Natural killer cell (primary cell): ENCODE results near the gene SCAPER. TPM values are rescaled to one million over a fixed set of nuclear protein-coding genes. Genes with fewer than 3 reads are reported as not detected.
A peak's percentile ranks its signal among the peaks of the same experiment; 100 is the strongest.

Experiments
- ATAC-seq, 3 donors: fragments of 150-1000 bp in 2 of 3; fragments of 200-7000 bp in 1 of 3; cut with Tn5 transposase; 1 replicate in 1 of 3; 2 replicates in 2 of 3; pipeline ENCODE4 v1.10.0; 2021; ENCODE audit warnings: mild to moderate bottlenecking in 2 of 3, moderate library complexity in 2 of 3
- DNase-seq, 2 donors: peaks; one replicate each; pipeline versions ENCODE4 v3.0.0 to v3.0.0-alpha.2; 2013 to 2021; ENCODE audit warnings: mixed read lengths in 1 of 2
- H3K27ac ChIP-seq: one replicate; pipeline ENCODE4 v1.5.1; 2013; ENCODE audit warnings: mild to moderate bottlenecking, low read length
- H3K27me3 ChIP-seq: one replicate; pipeline ENCODE4 v1.6.1; 2013; ENCODE audit warnings: low read length; ENCODE audit not compliant: control insufficient read depth, insufficient read depth
- H3K36me3 ChIP-seq: one replicate; pipeline ENCODE4 v1.6.1; 2013; ENCODE audit warnings: low read length; ENCODE audit not compliant: control insufficient read depth, insufficient read depth
- H3K4me1 ChIP-seq: one replicate; pipeline ENCODE4 v1.6.1; 2013; ENCODE audit warnings: low read length; ENCODE audit not compliant: control insufficient read depth, insufficient read depth
- H3K4me3 ChIP-seq: one replicate; pipeline ENCODE4 v1.5.1; 2013; ENCODE audit warnings: low read length
- H3K9me3 ChIP-seq: one replicate; pipeline ENCODE4 v1.6.1; 2013; ENCODE audit warnings: low read length; ENCODE audit not compliant: control insufficient read depth, insufficient read depth
- H3K27ac Mint-ChIP-seq, 2 donors: one replicate each; pipeline ENCODE4 v1.8.0; 2022; ENCODE audit warnings: mild to moderate bottlenecking in 2 of 2, mixed read lengths in 2 of 2, moderate library complexity in 1 of 2
- H3K27me3 Mint-ChIP-seq, 2 donors: one replicate each; pipeline ENCODE4 v1.8.0; 2022; ENCODE audit warnings: low read depth in 2 of 2, mixed read lengths in 2 of 2
- H3K36me3 Mint-ChIP-seq: one replicate; pipeline ENCODE4 v1.8.0; 2022; ENCODE audit warnings: mixed read lengths
- H3K4me1 Mint-ChIP-seq, 2 donors: one replicate each; pipeline ENCODE4 v1.8.0; 2022; ENCODE audit warnings: mixed read lengths in 2 of 2
- H3K4me3 Mint-ChIP-seq: one replicate; pipeline ENCODE4 v1.8.0; 2022; ENCODE audit warnings: mild to moderate bottlenecking, moderate library complexity, mixed read lengths
- H3K9me3 Mint-ChIP-seq, 2 donors: one replicate each; pipeline ENCODE4 v1.8.0; 2022; ENCODE audit warnings: mixed read lengths in 2 of 2
- WGBS: methylation state at CpG from one replicate; pipeline ENCODE4 v1.1.7; 2013; ENCODE audit warnings: missing lambda C conversion rate; ENCODE audit not compliant: insufficient coverage; 5-methylcytosine and 5-hydroxymethylcytosine counted together
- intact Hi-C: fragments of 100-400 bp; cut with micrococcal nuclease; formaldehyde crosslinking; loops from one replicate; pipeline ENCODE4 v1.14.2; 2022
- total RNA-seq, 4 donors: library from RNA; stranded (reverse); fragments of 120-200 nt in 1 of 4; gene quantifications; one replicate each; pipeline versions ENCODE4 v1.2.3 to v1.2.4, GENCODE V29; 2013 to 2022
- TF ChIP-seq, protein P1 (sequence below): fragments of 200-600 bp; IDR thresholded peaks from one replicate; pipeline ENCODE4 v1.8.0; 2022; ENCODE audit warnings: antibody characterized with exemption

The SCAPER gene
- total RNA-seq, 3 donors from 2014 or later (not counting 1 experiment from before 2014, with no cell fraction given), result 48.1 to 53.6 (median 51.8) TPM

DNA sequence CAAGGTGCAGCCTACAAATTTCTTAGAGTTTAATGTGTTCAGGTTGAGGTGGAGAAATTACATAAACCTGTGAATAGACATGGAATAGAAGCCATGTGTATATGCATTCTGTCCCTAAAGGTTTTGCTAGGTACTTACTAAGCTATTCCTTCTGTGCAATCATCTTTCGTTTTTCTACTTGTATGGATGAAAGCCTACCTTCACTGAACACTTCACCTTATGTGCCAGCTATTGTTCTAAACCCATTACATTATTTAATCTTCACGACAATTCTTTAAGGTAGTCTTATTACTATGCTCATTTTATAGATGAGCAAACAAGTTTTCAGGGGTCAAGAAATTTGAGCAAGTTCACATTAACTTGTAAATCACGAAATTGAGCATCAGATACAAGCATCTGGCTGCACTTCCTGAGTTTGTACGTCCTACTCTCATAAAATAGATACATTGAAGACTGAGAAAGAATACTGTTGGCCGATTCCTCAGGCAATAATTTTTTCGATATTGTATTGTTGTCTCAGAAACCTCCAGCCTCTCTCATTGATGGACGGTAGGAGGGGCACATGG lies 25.8 kb upstream of the SCAPER start:
- H3K27me3 ChIP-seq, result no peaks in the 10 kb centered on the region
- H3K4me1 ChIP-seq, result peaks cover 5% of the 10 kb centered on the region
- peak overlapping the region; percentile 86 for H3K27ac Mint-ChIP-seq
- H3K36me3 ChIP-seq, result peaks cover 14% of the 10 kb centered on the region
- H3K4me1 Mint-ChIP-seq, result peaks cover 20 to 29% of the 10 kb centered on the region in 2 donors
- peak overlapping the region; percentile 72 for H3K27ac ChIP-seq
- H3K9me3 ChIP-seq, result no peaks in the 10 kb centered on the region
- peak overlapping the region; percentile 62 for H3K4me3 ChIP-seq
- H3K4me3 Mint-ChIP-seq, result peak overlapping the region; percentile 91
- peaks cover 0 to 8% of the 10 kb centered on the region in 2 donors for H3K27me3 Mint-ChIP-seq
- DNase-seq (peak in 1 of 2 donors; percentile 26), ATAC-seq (no peak)
- H3K36me3 Mint-ChIP-seq, result peaks cover 6% of the 10 kb centered on the region
- 13% methylated on average over 6 of the region's 7 CpGs for WGBS
- intact Hi-C loops, result loop anchor here (1.0 to 5.0 kb wide), 3 partner anchors 26 to 140 kb away; partner anchors contain the start of genes SCAPER and TSPAN3
- no peaks in the 10 kb centered on the region for H3K9me3 Mint-ChIP-seq
- TF ChIP-seq, protein P1, sequence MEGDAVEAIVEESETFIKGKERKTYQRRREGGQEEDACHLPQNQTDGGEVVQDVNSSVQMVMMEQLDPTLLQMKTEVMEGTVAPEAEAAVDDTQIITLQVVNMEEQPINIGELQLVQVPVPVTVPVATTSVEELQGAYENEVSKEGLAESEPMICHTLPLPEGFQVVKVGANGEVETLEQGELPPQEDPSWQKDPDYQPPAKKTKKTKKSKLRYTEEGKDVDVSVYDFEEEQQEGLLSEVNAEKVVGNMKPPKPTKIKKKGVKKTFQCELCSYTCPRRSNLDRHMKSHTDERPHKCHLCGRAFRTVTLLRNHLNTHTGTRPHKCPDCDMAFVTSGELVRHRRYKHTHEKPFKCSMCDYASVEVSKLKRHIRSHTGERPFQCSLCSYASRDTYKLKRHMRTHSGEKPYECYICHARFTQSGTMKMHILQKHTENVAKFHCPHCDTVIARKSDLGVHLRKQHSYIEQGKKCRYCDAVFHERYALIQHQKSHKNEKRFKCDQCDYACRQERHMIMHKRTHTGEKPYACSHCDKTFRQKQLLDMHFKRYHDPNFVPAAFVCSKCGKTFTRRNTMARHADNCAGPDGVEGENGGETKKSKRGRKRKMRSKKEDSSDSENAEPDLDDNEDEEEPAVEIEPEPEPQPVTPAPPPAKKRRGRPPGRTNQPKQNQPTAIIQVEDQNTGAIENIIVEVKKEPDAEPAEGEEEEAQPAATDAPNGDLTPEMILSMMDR, result no peak

DNA sequence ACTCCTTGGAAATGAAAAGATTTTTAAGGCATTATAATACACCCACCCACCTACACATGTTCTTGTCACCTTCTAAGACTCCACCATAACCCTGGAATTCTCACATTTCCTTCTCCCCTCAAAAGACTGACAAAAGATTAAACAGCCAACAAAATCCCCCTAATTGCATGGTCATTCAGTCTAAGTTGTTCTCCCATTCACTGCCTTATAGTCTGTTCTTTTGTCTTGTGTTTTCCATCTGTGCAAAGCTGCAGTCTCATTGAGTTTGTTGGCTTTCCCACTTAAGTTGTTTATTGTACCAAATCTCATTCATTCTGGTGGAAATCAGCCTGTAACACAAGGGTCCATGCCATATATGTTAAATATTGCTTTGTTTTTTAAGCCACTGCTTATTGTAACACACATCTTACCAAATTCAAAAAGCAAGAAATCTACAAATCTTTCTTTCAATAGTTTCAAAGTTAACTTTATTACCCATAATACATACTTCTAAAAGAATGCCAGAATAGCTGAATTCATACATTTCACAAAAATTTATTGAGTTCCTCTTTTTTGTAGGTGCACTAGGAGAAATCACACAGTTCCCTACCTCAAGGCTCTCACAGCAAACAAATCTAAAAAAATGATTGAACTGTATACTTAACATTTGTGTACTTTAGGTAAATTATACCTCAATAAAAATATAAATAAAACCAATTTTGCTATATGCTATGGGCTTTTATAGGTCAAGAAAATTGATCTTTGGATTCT lies 24.0 kb upstream of the SCAPER start:
- H3K4me3 Mint-ChIP-seq, result no peak overlapping the region
- Histone ChIP-seq H3K4me1 (peaks cover 5% of the 10 kb centered on the region), H3K4me3 (no peak overlapping the region), H3K27ac (no peak overlapping the region), H3K36me3 (peaks cover 6% of the 10 kb centered on the region), H3K27me3 (no peaks in the 10 kb centered on the region), H3K9me3 (no peaks in the 10 kb centered on the region)
- H3K27ac Mint-ChIP-seq, result no peak overlapping the region
- intact Hi-C loops, result no loop called here
- no peaks in the 10 kb centered on the region for H3K9me3 Mint-ChIP-seq
- peaks cover 3 to 9% of the 10 kb centered on the region in 2 donors for H3K27me3 Mint-ChIP-seq
- no peak for DNase-seq
- no peaks in the 10 kb centered on the region for H3K36me3 Mint-ChIP-seq
- no peak for ATAC-seq
- TF ChIP-seq, protein P1, result no peak
- peaks cover 20 to 29% of the 10 kb centered on the region in 2 donors for H3K4me1 Mint-ChIP-seq

DNA sequence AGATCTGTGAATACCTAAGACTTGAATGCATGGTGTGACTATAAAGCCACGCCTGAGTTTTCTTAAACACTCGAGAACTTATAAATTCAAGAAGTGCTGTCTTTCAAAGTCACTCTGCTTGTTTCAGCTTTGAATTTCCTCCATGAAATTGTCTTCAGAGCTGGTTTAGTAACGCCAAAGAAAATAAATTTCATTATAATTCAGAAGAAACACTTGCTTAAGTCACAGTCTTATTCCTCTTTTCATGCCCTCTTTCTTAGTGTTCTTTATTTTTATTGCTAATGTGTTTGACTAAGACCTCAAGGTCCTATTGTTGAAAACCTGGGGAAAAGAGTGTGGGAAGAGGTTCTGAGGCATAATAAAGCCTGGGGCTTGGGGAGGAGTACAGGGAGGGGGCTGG lies 23.1 kb upstream of the SCAPER start:
- no peak for ATAC-seq

More for the DNA sequence above, 23.1 kb upstream of the SCAPER start:
- no peak for DNase-seq
- Mint-ChIP-seq H3K4me1 (peaks cover 19 to 23% of the 10 kb centered on the region in 2 donors), H3K27me3 (peaks cover 3 to 13% of the 10 kb centered on the region in 2 donors), H3K27ac (no peak overlapping the region), H3K36me3 (no peaks in the 10 kb centered on the region), H3K9me3 (no peaks in the 10 kb centered on the region), H3K4me3 (no peak overlapping the region)
- H3K36me3 ChIP-seq, result no peaks in the 10 kb centered on the region
- TF ChIP-seq, protein P1, result no peak
- WGBS, result 96% methylated on average over 3 of the region's 3 CpGs
- no peaks in the 10 kb centered on the region for H3K27me3 ChIP-seq
- H3K4me3 ChIP-seq, result no peak overlapping the region
- H3K27ac ChIP-seq, result no peak overlapping the region
- intact Hi-C loops, result no loop called here
- H3K9me3 ChIP-seq, result no peaks in the 10 kb centered on the region
- peaks cover 5% of the 10 kb centered on the region for H3K4me1 ChIP-seq
